ENCODE results near the gene ARL3. TPM values are rescaled to one million over a fixed set of nuclear protein-coding genes. Genes with fewer than 3 reads are reported as not detected.
"Not testable (repeated sequence)": the region's sequence is repeated elsewhere in the genome, so short reads cannot be mapped to it uniquely, and the experiment has no call there.

The ARL3 gene
- total RNA-seq, 1 donor = 10.4 TPM

DNA sequence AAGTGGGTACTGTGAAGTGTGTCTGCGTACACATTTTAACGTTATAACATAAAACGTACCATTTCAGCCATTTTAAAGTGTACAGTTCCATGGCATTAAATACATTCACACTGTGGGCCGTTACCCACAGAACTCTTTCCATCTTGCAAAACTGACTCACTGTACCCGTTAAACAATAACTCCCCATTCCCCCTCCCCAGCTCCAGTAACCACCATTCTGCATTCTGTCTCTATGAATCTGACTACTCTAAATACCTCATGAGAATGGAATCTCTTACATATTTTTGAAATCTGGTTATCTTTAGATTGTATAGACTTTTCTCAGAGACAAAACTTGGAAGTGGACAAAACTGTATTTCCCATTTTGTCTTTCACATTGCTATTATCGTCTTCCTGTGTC lies 9.3 kb downstream of the ARL3 start:
- DNase-seq (ENCODE audit: low read depth) = peak; percentile 68
- H3K4me3 ChIP-seq (ENCODE audit: low read depth, low read length) = no peak overlapping the region
- TF ChIP-seq, protein P1, sequence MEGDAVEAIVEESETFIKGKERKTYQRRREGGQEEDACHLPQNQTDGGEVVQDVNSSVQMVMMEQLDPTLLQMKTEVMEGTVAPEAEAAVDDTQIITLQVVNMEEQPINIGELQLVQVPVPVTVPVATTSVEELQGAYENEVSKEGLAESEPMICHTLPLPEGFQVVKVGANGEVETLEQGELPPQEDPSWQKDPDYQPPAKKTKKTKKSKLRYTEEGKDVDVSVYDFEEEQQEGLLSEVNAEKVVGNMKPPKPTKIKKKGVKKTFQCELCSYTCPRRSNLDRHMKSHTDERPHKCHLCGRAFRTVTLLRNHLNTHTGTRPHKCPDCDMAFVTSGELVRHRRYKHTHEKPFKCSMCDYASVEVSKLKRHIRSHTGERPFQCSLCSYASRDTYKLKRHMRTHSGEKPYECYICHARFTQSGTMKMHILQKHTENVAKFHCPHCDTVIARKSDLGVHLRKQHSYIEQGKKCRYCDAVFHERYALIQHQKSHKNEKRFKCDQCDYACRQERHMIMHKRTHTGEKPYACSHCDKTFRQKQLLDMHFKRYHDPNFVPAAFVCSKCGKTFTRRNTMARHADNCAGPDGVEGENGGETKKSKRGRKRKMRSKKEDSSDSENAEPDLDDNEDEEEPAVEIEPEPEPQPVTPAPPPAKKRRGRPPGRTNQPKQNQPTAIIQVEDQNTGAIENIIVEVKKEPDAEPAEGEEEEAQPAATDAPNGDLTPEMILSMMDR (IDR thresholded peaks at IDR 0.05; ENCODE audit: insufficient read depth, low read length) = no peak

DNA sequence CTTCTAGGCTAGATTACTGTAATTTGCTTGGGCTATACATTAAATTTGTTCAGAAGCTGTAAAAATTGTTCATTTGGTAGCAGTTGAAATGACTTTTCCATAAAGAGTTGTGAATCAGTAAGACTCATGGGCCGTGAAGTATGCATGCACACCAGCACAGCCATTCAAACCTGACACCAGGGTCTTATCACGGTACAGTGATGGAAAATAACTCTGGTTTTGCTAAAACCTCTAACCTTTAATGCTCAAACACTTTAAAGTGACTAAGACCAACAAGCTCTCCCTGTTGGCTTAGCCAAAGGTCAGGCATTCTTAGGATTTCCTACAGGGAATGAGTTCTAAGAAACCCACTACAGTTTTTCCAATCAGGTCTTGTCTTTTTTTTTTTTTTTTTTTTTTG lies 11.5 kb downstream of the ARL3 start:
- DNase-seq (ENCODE audit: low read depth) = no peak
- no peak overlapping the region for H3K4me3 ChIP-seq (ENCODE audit: low read depth, low read length)
- TF ChIP-seq, protein P1 (IDR thresholded peaks at IDR 0.05; ENCODE audit: insufficient read depth, low read length) = no peak

DNA sequence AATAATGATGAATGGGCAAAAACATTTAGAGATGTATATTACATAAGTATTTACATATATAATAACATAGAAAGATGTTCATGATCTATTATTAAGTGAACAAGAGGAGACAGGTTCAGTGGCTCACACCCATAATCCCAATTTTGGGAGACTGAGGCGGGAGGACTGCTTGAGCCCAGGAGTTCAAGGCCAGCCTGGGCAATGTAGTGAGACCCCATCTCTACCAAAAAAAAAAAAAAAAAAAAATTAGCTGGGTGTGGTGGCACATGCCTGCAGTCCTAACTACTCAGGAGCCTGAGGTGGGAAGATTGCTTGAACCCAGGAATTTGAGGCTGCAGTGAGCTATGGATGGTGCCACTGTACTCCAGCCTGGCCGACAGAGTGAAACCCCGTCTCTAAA lies 12.4 kb downstream of the ARL3 start:
- no peak overlapping the region for H3K4me3 ChIP-seq (ENCODE audit: low read depth, low read length)
- TF ChIP-seq, protein P1 (IDR thresholded peaks at IDR 0.05; ENCODE audit: insufficient read depth, low read length) = no peak
- no peak for DNase-seq (ENCODE audit: low read depth)

- no peak for DNase-seq (ENCODE audit: low read depth)
- H3K4me3 ChIP-seq (ENCODE audit: low read depth, low read length) = no peak overlapping the region
- TF ChIP-seq, protein P1 (IDR thresholded peaks at IDR 0.05; ENCODE audit: insufficient read depth, low read length) = no peak
Observed at GRCh38 chr10:102701272-102701671, 12.9 kb downstream of the ARL3 start.

- H3K4me3 ChIP-seq (ENCODE audit: low read depth, low read length) = no peak overlapping the region
- DNase-seq (ENCODE audit: low read depth) = no peak
- TF ChIP-seq, protein P1 (IDR thresholded peaks at IDR 0.05; ENCODE audit: insufficient read depth, low read length) = no peak
Observed at GRCh38 chr10:102698894-102699293, 15.3 kb downstream of the ARL3 start.

GRCh38 chr10:102696736-102697135 lies 17.5 kb downstream of the ARL3 start:
- no peak for DNase-seq (ENCODE audit: low read depth)
- no peak overlapping the region for H3K4me3 ChIP-seq (ENCODE audit: low read depth, low read length)
- TF ChIP-seq, protein P1 (IDR thresholded peaks at IDR 0.05; ENCODE audit: insufficient read depth, low read length) = no peak

DNA sequence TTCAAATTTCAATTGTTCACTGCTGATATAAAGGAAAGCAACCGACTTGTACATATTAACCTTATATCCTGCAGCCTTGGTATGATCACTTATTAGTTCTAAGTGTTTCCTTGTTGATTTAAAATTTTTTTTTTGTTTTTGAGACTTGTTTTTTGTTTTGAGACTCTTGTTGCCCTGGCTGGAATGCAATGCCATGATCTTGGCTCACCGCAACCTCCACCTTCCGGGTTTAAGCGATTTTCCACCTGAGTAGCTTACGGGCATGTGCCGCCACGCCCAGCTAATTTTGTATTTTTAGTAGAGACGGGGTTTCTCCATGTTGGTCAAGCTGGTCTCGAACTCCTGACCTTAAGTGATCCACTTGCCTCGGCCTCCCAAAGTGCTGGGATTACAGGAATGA lies 18.8 kb downstream of the ARL3 start:
- not testable (repeated sequence) for H3K4me3 ChIP-seq (ENCODE audit: low read depth, low read length); DNase-seq (ENCODE audit: low read depth)
